Measurements from ENCODE around the gene CWC25. TPM values are rescaled to one million over a fixed set of nuclear protein-coding genes. Genes with fewer than 3 reads are reported as not detected.

CWC25 gene
- total and polyA plus RNA-seq, 9 of the 15 experiments (the other 6 are each of a cell fraction or from before 2014, with no cell fraction given) = 16.5 to 27.4 (median 23.0) TPM

DNA sequence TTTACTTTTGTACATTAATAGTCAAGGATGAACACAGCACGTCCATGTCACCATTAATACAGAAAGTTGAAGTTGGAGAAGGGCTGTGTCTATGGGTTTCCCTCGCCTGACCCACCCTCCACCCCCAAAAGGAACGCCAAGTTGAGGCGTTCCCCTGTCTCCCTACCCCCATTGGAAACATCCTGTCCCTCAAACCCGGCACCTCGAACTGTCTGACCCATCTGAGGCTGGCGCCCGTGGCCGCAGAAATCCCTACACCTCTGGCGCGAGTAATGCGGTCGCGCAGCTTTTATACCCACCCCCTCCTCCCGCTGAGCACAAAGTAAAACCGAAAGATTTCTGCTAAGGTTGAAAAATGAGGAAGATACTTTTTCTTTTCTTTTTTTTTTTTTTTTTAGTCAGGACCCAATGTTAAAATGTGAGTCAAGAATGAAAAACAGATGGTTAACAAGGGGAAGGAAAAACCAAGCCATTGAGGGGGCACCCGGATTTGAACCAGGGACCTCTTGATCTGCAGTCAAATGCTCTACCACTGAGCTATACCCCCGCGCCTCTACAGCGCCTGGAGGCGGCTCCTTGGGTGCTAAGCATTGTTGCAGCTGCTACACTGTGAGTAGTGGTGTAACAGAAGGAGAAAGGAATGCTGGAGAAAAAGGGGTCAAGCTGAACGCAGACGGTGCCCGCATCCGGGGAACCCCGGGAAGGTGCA is 43.9 kb upstream of the CWC25 start (continued):
- TF ChIP-seq, protein P1, sequence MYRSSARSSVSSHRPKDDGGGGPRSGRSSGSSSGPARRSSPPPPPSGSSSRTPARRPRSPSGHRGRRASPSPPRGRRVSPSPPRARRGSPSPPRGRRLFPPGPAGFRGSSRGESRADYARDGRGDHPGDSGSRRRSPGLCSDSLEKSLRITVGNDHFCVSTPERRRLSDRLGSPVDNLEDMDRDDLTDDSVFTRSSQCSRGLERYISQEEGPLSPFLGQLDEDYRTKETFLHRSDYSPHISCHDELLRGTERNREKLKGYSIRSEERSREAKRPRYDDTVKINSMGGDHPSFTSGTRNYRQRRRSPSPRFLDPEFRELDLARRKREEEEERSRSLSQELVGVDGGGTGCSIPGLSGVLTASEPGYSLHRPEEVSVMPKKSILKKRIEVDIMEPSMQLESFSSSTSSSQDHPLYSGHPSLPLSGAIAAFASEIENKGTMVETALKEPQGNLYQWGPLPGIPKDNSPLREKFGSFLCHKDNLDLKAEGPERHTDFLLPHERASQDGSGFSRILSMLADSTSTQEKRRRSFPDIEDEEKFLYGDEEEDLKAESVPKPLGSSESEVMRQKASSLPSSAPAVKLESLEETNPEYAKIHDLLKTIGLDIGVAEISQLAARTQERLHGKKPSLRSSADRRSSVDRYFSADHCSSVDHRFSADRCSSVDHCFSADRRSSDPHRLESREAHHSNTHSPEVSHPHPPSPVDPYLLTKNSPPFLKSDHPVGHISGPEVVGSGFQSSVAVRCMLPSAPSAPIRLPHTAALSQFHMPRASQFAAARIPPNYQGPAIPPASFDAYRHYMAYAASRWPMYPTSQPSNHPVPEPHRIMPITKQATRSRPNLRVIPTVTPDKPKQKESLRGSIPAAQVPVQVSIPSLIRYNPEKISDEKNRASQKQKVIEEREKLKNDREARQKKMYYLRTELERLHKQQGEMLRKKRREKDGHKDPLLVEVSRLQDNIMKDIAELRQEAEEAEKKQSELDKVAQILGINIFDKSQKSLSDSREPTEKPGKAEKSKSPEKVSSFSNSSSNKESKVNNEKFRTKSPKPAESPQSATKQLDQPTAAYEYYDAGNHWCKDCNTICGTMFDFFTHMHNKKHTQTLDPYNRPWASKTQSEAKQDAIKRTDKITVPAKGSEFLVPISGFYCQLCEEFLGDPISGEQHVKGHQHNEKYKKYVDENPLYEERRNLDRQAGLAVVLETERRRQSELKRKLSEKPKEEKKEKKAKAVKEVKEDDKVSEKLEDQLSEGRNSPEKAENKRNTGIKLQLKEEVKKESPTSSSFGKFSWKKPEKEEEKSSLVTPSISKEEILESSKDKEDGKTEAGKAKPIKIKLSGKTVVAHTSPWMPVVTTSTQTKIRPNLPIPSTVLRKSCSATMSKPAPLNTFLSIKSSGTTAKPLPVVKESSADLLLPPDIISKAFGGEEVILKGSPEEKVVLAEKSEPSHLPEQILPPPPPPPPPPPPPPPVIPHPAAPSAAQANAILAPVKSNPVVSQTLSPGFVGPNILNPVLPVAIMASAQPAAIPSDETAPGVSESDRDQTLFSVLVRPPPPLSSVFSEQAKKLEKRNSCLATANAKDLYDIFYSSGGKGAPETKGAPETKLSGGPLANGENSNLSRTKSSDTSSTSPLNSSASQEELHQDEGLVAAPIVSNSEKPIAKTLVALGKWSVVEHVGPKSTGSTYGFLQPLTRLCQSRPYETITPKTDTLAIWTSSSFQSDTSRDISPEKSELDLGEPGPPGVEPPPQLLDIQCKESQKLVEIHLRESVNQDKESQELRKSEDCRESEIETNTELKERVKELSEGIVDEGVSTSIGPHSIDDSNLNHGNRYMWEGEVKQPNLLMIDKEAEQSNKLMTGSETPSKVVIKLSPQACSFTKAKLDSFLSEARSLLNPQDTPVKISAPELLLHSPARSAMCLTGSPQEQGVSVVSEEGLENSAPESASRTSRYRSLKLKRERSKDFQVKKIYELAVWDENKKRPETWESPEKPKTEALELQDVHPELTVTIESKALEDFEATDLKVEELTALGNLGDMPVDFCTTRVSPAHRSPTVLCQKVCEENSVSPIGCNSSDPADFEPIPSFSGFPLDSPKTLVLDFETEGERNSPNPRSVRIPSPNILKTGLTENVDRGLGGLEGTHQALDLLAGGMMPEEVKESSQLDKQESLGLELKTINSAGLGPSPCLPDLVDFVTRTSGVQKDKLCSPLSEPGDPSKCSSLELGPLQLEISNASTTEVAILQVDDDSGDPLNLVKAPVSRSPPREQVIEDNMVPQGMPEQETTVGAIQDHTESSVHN (IDR thresholded peaks at IDR 0.05; ENCODE audit: borderline replicate concordance in 1 of 2, low read depth in 1 of 2) = 0 out of 4 replicates have a peak, but pooled peaks of 1 of the 2 experiments have one; percentile 17
- TF ChIP-seq SMARCA4 (IDR thresholded peaks at IDR 0.05) (0 out of 2 replicates have a peak, but pooled peaks have one; percentile 10), DACH1 (IDR thresholded peaks at IDR 0.05; ENCODE audit: partially characterized antibody) (no peak), RFX5 (IDR thresholded peaks at IDR 0.05; ENCODE audit: low read depth, low read length) (peak; percentile 52; the same call in 1 of the 2 replicates), XRCC5 (IDR thresholded peaks at IDR 0.05; ENCODE audit: low read depth, low read length) (0 out of 2 replicates have a peak, but pooled peaks have one; percentile 1), TRIM24 (IDR thresholded peaks at IDR 0.05) (0 out of 4 replicates have a peak, but pooled peaks of 1 of the 2 experiments have one; percentile 30), CTBP1 (IDR thresholded peaks at IDR 0.05; ENCODE audit: borderline replicate concordance) (peak; percentile 28; the same call in 1 of the 2 replicates), NCOA1 (IDR thresholded peaks at IDR 0.05; ENCODE audit: low read depth) (0 out of 2 replicates have a peak, but pooled peaks have one; percentile 13), TBP (optimal IDR thresholded peaks at IDR 0.05; ENCODE audit: low read depth, low read length) (peak; percentile 99), PCBP1 (IDR thresholded peaks at IDR 0.05; ENCODE audit: low read depth, low read length, poor library complexity, severe bottlenecking) (no peak), MNT (conservative IDR thresholded peaks at IDR 0.05) (peak in 1 of 2 experiments; percentile 7; a peak in 1 of 4 replicates), BCOR (IDR thresholded peaks at IDR 0.05) (peak; percentile 81; the same call in 1 of the 2 replicates), MBD1 (CRISPR knock-in tag; IDR thresholded peaks at IDR 0.05) (no peak), BRCA1 (IDR thresholded peaks at IDR 0.05) (no peak), BRCA1 (CRISPR knock-in tag; IDR thresholded peaks at IDR 0.05) (no peak)

All from K562 (cell line).